ENCODE results near the gene SF3B2.

DNA sequence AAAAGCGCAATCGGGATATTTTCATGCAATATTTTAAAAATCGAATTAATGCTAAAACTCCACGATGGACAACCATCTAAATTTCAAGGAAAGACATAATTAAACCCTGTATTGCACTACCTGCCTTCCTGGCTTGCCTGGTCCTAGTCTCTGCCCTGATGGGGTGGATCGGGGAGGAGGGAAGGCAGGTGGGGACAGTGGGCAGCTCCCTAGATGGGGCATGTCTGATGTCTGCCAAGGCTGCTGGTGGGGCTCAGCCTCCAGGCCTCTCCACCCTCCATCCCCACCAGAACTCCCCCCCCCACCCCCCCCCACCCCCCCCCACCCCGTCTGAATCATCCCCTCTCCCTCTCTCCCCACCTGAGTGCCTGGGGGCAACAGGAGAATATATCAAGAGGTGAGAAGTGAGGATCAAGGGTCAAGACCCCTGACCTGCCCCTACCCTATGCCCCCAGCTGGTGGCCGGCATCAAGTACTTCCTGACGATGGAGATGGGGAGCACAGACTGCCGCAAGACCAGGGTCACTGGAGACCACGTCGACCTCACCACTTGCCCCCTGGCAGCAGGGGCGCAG is 39.7 kb upstream of the SF3B2 start:
- TF ChIP-seq, protein P1, sequence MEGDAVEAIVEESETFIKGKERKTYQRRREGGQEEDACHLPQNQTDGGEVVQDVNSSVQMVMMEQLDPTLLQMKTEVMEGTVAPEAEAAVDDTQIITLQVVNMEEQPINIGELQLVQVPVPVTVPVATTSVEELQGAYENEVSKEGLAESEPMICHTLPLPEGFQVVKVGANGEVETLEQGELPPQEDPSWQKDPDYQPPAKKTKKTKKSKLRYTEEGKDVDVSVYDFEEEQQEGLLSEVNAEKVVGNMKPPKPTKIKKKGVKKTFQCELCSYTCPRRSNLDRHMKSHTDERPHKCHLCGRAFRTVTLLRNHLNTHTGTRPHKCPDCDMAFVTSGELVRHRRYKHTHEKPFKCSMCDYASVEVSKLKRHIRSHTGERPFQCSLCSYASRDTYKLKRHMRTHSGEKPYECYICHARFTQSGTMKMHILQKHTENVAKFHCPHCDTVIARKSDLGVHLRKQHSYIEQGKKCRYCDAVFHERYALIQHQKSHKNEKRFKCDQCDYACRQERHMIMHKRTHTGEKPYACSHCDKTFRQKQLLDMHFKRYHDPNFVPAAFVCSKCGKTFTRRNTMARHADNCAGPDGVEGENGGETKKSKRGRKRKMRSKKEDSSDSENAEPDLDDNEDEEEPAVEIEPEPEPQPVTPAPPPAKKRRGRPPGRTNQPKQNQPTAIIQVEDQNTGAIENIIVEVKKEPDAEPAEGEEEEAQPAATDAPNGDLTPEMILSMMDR (conservative IDR thresholded peaks at IDR 0.05 in 1 of 2, IDR thresholded peaks at IDR 0.05 in 1 of 2; ENCODE audit: low read depth in 1 of 2, low read length in 2 of 2) = no peak
- TF ChIP-seq EZH2 (IDR thresholded peaks at IDR 0.05; ENCODE audit: low read length, missing control alignments) = no peak
